Hepatocyte (in vitro differentiated cells): ENCODE measurements around the gene PIN1.

Source experiments
- EZH2 ChIP-seq: fragments of 200-600 bp; sonication (generic); IDR thresholded peaks from 2 replicates; pipeline ENCODE4 v1.6.1; 2016; ENCODE audit warnings: antibody characterized with exemption, mild to moderate bottlenecking, borderline replicate concordance
- TF ChIP-seq, protein P1 (sequence below): fragments of 200-600 bp; sonication (generic); IDR thresholded peaks from 2 replicates; pipeline ENCODE4 v1.5.1; 2016; ENCODE audit warnings: antibody characterized with exemption, mild to moderate bottlenecking; ENCODE audit not compliant: poor library complexity

DNA sequence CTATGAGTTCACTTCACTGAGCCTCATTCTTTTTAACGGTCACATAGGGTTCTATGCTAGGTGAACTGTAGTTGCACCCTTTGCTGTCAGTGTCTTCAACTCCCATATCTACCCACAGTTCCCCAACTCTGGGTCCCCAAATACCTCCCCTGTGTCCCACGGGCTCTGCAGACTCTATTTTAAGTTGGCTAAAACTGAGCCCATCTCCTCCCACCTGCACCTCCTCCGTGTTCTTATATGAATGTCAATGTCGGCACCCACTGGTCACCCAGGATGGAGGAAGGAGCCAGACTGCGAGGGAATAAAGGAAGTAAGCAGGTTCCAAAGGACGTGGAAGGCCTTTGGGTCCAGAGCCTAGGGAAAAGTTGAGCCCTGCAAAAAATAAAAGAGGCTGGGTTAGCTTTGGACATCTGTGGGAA lies 802 bp upstream of the PIN1 start:
- TF ChIP-seq, protein P1, sequence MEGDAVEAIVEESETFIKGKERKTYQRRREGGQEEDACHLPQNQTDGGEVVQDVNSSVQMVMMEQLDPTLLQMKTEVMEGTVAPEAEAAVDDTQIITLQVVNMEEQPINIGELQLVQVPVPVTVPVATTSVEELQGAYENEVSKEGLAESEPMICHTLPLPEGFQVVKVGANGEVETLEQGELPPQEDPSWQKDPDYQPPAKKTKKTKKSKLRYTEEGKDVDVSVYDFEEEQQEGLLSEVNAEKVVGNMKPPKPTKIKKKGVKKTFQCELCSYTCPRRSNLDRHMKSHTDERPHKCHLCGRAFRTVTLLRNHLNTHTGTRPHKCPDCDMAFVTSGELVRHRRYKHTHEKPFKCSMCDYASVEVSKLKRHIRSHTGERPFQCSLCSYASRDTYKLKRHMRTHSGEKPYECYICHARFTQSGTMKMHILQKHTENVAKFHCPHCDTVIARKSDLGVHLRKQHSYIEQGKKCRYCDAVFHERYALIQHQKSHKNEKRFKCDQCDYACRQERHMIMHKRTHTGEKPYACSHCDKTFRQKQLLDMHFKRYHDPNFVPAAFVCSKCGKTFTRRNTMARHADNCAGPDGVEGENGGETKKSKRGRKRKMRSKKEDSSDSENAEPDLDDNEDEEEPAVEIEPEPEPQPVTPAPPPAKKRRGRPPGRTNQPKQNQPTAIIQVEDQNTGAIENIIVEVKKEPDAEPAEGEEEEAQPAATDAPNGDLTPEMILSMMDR = no peak
- TF ChIP-seq EZH2 = no peak
